NCI-H510A treated with DMSO at 0.1 percent for 48 hours (cell line): ENCODE measurements around the gene ZC3HAV1L.
"Not testable (repeated sequence)": the region's sequence is repeated elsewhere in the genome, so short reads cannot be mapped to it uniquely, and the experiment has no call there.

ENCODE experiments used
- DNase-seq: peaks from one replicate; lab custom pipeline; 2025; lab: John Stamatoyannopoulos, UW

The ZC3HAV1L gene

DNA sequence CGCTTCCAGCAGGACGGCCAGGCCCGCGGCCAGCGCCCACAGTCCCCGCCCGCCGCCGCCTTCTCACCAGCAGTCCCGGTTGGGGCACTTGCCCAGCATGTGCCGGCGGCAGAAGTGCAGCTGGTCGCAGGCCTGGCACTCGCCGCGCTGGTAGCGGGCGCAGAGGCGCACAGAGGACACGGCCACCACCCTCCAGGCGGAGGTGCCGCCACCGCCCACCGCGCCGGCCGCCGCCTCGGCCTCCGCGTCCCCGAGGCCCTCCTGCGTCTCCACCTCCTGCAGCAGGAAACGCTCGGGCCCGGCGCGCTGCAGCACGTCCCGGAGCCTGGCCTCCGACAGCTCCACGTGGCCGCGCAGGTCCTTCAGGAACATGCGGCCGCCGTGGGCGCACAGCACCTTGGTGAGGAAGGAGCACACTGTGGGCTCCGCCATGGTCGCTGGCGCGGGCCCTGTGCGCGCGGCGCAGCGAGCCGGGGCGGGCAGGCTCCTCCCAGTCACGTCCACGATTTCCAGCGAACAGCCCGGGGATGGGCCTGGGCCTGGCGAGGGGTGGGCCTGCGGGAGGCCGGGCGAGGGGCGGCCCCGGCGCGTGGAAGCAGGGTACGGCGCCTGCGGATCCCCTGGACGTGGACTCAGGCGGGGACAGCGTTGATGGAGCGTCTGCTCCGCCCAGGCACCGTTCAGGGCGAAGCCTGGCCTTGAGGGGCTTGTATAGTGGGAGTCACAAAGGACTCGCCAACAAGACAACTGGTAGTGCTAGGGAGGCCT lies at the start of gene ZC3HAV1L:
Gene ZC3HAV1L (minus strand): TSS at position 457 of the 768 bp plus-strand sequence. CDS start 25 bp downstream, at position 432.
- peak; percentile 23 for DNase-seq

DNA sequence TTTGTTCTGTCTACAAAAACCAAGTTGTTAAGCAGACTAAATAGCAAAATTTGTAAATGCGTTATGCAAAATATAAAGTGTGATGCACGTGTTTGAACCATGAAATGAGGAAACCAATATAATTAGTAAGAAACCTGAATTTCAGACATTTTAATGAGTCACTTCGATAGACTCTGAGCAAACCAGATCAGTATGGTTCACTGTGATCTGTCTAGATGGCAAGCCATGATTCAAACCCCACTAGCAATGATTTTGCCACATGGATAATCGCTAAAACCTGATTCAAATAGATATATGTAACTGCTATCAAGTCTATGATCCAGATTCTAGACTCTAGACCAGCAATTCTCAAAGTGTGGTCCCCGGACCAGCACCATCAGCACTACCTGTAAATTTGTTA lies 48.9 kb upstream of the ZC3HAV1L start:
- DNase-seq = no peak

GRCh38 chr7:139081584-139081983 lies 45.7 kb upstream of the ZC3HAV1L start:
- no peak for DNase-seq

- no peak for DNase-seq
Measured at GRCh38 chr7:139080905-139081304, 45.1 kb upstream of the ZC3HAV1L start.

DNA sequence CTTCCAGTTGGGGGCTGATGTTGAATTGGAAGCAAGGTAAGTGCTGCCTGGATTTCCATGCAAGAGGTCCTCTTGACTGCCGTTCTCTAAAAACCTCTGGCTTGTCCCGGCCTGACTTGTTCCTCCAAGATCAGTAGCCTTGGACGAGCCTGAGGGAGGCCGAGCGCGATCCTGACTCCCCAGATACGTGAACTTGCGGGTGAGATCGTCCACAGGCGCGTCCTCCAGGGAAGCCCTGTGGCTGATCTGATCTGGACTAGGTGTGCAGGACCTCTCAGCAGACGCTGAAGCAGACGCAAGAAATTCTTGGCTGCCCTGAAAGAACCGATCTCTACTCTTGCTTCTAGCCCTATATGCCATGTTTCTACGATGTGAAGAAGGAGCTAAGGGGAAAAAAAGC lies 44.0 kb upstream of the ZC3HAV1L start:
- no peak for DNase-seq

- DNase-seq = no peak
Measured at GRCh38 chr7:139078911-139079310, 43.1 kb upstream of the ZC3HAV1L start.

DNA sequence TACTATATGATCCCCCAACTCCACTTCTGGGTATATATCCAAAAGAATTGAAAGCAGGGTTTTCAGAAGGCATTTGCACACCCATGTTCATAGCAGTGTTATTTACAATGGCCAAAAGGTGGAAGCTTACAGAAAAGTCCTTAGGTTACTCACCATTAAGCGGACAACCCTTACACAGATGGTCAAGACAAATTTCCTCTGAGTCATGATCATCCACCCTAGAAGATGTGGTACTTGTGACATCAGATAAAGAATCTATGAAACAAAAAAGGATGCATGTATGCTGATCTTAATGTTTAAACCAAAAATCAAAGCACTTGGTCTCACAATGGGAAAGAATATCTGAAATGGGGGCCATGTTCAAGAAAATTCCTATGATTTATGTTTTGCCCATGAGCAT lies 42.6 kb upstream of the ZC3HAV1L start:
- no peak for DNase-seq

- not testable (repeated sequence) for DNase-seq
Measured at GRCh38 chr7:139077706-139078105, 41.9 kb upstream of the ZC3HAV1L start.

- DNase-seq = no peak
Measured at GRCh38 chr7:139075871-139076686, 40.2 kb upstream of the ZC3HAV1L start.

GRCh38 chr7:139075031-139075652 lies 39.3 kb upstream of the ZC3HAV1L start:
- DNase-seq = peak; percentile 61

DNA sequence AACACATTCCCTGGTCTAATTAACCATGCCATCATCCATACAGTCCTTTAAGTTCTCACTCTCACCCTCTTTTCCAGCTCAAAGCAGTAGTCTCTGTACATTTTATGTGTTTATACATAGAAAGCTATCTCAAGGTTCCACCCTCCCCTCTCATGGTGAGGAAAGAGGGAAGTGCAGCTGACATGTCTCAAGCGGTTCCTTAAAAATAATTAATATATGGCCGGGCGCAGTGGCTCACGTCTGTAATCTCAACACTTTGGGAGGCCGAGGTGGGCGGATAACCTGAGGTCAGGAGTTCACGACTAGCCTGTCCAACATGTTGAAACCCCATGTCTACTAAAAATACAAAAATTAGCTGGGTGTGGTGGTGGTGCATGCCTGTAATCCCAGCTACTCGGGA lies 37.0 kb upstream of the ZC3HAV1L start:
- no peak for DNase-seq

- no peak for DNase-seq
Measured at GRCh38 chr7:139071680-139072079, 35.8 kb upstream of the ZC3HAV1L start.

DNA sequence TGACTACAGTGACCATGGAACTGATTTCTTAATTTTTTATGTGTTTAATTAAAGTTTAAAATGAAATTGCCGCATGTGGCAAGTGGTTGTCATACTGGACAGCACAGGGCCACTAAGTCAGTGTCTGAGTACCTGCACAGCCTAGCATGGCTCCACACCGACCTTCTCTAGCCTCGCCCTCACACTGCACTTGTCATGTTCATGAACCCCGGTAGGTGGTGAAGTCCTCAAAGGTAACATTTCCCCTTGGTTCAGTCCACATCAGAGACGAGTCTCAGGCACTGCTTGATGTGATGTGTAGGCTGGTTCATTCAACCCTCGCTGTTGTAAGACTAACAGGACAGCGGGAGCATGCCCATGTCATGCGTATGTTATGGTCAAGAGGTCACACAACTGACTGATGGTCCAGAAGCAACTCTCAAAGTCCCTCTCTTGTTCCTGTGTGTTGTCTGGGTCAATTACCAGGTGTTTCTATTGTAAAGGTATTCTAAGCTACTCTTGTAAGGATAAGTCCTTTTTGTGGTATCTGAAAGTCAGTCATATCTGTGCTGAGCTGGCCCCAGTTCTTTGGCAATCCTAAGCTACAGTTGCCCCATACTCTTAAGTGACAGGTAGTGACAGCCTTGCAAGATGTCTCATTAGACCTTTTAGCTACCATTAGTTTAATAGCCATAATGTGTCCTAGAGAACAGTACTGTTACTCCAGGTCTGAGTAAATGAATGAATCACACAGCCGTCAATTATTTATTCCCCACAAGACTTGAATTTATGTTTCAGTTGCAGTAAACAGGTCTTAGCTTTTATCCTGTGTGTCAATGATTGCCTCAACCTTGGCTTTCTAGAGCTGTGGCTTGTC lies 32.9 kb upstream of the ZC3HAV1L start:
- no peak for DNase-seq

GRCh38 chr7:139066315-139066714 lies 30.5 kb upstream of the ZC3HAV1L start:
- DNase-seq = no peak

GRCh38 chr7:139065323-139065722 lies 29.5 kb upstream of the ZC3HAV1L start:
- no peak for DNase-seq

DNA sequence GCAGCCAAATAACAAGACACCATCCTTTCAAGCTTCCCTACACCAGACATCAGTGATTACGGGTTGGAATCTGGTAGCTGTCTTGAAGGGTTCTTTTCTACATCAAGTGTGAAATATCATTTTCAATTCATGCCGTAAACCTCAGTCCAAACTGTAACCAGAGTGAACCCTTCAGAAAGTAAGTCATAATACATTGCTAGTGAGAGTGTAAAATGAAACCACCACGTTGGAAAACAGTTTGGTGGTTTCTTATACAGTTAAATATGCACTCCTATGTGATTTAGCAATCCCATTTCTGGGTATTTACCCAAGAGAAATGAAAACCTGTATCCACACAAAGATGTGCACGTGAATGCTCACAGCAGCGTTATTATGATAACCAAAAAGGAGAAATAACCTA lies 25.6 kb upstream of the ZC3HAV1L start:
- no peak for DNase-seq

DNA sequence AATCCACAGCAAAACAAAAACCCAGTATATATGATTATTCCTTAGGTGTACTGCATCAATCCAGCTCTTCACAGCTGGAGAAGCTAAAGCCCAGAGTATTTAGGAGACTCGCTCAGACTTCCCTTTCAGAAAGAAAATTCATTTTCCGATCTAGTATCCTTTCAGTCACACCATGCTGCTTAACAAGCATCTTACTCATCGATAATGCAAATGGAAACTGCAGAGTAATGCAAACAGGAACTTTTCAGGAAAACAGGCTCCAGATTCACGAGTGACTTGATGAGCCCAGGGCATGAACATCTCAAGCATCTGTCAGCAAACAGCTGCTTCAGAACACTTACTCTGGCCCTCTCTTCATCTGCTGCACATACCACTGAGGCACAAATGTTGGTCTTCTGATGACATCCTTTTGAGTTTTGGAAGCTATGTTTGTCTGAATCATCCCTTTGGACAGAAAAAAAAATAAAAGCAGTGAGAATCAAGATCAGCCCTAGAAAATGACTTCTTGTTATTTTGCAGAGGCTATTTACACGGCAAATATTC lies 24.9 kb upstream of the ZC3HAV1L start:
- DNase-seq = no peak

DNA sequence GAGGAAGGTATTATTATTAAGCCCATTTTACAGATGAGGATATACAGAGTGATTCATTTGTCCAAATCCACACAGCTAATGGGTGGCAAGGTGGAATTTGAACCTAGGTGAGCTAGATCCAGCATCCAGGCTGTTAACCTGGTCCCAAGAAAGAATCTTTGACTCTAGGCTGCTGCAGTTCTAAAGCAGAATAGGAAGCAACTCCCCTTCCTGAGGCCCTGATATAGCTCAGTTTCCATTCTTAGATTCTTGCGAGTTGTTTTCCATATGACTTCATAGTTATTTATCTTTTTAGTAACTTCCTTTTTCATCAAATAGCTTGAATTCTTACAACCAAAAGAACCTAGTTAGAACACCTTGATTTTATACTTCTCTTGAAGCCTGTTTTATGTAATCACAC lies 24.1 kb upstream of the ZC3HAV1L start:
- DNase-seq = no peak

DNA sequence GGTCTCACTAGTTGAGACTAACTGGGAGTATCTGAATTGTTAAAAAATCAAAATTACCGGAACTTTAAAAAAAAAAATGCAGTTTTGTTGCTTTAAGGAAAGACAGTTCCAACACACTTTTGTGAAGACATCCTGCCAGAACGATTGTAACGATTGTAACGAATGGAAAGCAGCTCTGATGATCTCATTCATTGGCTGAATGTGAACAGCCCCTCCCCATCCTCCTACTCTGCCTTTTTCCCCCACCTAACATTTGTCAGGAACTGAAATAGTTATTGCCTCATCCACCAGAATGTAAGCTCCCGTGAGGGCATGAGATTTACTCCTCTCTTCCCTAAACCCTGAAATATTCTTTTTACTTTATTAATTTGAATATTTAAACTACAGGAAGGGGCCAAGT lies 23.1 kb upstream of the ZC3HAV1L start:
- DNase-seq = no peak

DNA sequence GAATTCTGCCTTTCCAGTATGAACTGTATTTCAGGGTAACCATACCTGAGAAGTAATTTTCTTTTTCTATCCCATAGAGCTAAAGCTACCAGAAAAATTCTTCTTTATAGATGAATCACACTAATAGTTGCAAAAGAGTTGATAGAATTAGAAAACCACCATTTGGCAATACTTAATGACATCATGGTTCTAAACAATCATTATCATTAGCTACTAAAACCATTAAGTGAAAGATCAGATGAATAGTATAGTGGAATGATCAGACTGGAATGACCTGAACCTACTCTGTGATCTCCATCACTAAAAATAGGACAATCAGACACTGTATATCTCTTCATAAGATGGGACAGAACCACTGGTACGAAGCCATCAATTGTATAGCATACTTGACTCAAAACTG lies 19.8 kb upstream of the ZC3HAV1L start:
- no peak for DNase-seq

DNA sequence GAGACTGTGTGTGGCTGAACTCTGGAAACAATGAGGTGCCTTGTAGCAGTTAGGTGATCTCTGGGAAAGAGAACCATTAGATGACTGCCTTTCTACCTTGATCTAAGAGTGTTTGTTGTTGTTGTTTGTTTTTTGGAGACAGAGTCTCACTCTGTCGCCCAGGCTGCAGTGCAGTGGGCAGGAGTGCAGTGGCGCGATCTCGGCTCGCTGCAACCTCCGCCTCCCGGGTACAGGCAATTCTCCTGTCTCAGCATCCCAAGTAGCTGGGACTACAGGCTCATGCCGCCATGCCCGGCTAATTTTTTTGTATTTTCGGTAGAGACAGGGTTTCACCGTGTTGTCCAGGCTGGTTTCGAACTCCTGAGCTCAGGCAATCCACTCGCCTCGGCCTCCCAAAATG lies 18.8 kb upstream of the ZC3HAV1L start:
- not testable (repeated sequence) for DNase-seq

DNA sequence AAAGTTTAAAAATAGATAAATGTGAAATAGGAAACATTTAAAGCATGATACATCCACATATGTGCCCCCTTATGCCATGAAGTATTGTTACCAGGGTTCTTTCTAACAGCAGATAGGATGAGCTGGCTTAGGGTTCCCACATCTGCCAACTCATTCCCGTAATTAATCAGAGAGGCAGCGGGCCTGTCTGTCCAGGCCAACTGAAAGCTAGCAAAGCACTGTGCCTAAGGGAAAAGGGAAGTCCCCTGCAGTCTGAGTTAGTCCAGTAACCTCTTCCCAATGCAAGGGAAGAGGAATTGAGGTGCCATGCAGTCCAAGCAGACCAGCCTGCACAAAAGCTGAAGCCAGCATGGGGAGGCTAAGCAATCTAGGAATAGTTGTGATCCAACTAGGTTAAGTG lies 18.3 kb upstream of the ZC3HAV1L start:
- no peak for DNase-seq
